Prostate gland (tissue), 2 donors: ENCODE measurements around the gene OR2A1.
"Not testable (repeated sequence)": the region's sequence is repeated elsewhere in the genome, so short reads cannot be mapped to it uniquely, and the experiment has no call there.

Experiments used
- CTCF ChIP-seq, 4 experiments: fragments of 200-600 bp in 2 of 4; fragments of 450-650 bp in 2 of 4; sonication (generic) in 2 of 4; IDR thresholded peaks; 1 replicate in 3 of 4; 2 replicates in 1 of 4; pipeline ENCODE4 v1.5.1; 2016 to 2019; ENCODE audit warnings: antibody characterized with exemption in 4 of 4, mild to moderate bottlenecking in 2 of 4, moderate library complexity in 2 of 4
- POLR2A ChIP-seq: fragments of 450-650 bp; IDR thresholded peaks from one replicate; pipeline ENCODE4 v1.6.1; 2016; ENCODE audit warnings: antibody characterized with exemption, mild to moderate bottlenecking
- POLR2AphosphoS5 ChIP-seq: sonication (generic); formaldehyde crosslinking; IDR thresholded peaks from one replicate; pipeline ENCODE4 v1.6.1; 2017; ENCODE audit warnings: antibody characterized with exemption

- TF ChIP-seq CTCF (IDR thresholded peaks at IDR 0.05); POLR2A; POLR2AphosphoS5: not testable (repeated sequence)
These were observed 9.5 kb downstream of the OR2A1 start for GRCh38 chr7:144321677-144322206.
